ENCODE data around the gene CLIP1. TPM values are rescaled to one million over a fixed set of nuclear protein-coding genes. Genes with fewer than 3 reads are reported as not detected.

The CLIP1 gene
- polyA plus RNA-seq, 3 donors = 6.7 to 50.9 (median 12.9) TPM

- H3K36me3 ChIP-seq (replicated peaks in 1 of 2; ENCODE audit: control insufficient read depth in 1 of 2, insufficient read depth in 2 of 2, low read length in 2 of 2) = peaks cover 63 to 85% of the 10 kb centered on the region in 2 donors
Measured at GRCh38 chr12:122250047-122250446, 172.4 kb downstream of the CLIP1 start.

GRCh38 chr12:122245553-122245952, 176.9 kb downstream of the CLIP1 start:
- Histone ChIP-seq H3K27me3 (ENCODE audit: control insufficient read depth in 2 of 2, insufficient read depth in 2 of 2, low read length in 2 of 2) (no peaks in the 10 kb centered on the region), H3K79me2 (ENCODE audit: insufficient read depth, low read length) (no peaks in the 10 kb centered on the region), H3K4me2 (replicated peaks; ENCODE audit: extremely low read depth, low read length, poor library complexity, severe bottlenecking) (no peak overlapping the region), H3K27ac (ENCODE audit: low read depth in 1 of 2, low read length in 2 of 2) (no peak overlapping the region), H3K9me3 (replicated peaks in 1 of 2; ENCODE audit: control insufficient read depth in 1 of 2, insufficient read depth in 1 of 2, low read length in 2 of 2) (no peaks in the 10 kb centered on the region), H3K9ac (ENCODE audit: insufficient read depth, low read length, poor library complexity, severe bottlenecking) (no peak overlapping the region), H2AFZ (ENCODE audit: insufficient read depth, low read depth, low read length, poor library complexity, severe bottlenecking) (no peak overlapping the region), H3K36me3 (replicated peaks in 1 of 2; ENCODE audit: control insufficient read depth in 1 of 2, insufficient read depth in 2 of 2, low read length in 2 of 2) (peaks cover 62 to 93% of the 10 kb centered on the region in 2 donors), H4K20me1 (ENCODE audit: insufficient read depth, low read length) (peaks cover 4% of the 10 kb centered on the region), H3K4me1 (ENCODE audit: control insufficient read depth in 1 of 2, insufficient read depth in 2 of 2, low read length in 2 of 2) (no peaks in the 10 kb centered on the region), H3K4me3 (replicated peaks in 1 of 3; ENCODE audit: low read depth in 2 of 3, low read length in 3 of 3) (no peak overlapping the region)
- no CpG with 5 or more reads among the region's 1 CpG for WGBS (ENCODE audit: insufficient coverage)
- TF ChIP-seq, protein P1, sequence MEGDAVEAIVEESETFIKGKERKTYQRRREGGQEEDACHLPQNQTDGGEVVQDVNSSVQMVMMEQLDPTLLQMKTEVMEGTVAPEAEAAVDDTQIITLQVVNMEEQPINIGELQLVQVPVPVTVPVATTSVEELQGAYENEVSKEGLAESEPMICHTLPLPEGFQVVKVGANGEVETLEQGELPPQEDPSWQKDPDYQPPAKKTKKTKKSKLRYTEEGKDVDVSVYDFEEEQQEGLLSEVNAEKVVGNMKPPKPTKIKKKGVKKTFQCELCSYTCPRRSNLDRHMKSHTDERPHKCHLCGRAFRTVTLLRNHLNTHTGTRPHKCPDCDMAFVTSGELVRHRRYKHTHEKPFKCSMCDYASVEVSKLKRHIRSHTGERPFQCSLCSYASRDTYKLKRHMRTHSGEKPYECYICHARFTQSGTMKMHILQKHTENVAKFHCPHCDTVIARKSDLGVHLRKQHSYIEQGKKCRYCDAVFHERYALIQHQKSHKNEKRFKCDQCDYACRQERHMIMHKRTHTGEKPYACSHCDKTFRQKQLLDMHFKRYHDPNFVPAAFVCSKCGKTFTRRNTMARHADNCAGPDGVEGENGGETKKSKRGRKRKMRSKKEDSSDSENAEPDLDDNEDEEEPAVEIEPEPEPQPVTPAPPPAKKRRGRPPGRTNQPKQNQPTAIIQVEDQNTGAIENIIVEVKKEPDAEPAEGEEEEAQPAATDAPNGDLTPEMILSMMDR (IDR thresholded peaks at IDR 0.05) = no peak
- H3K27me3 Mint-ChIP-seq (ENCODE audit: low read depth in 3 of 3) = peaks cover 0 to 2% (median 0%) of the 10 kb centered on the region in 3 donors
- peaks cover 66 to 86% of the 10 kb centered on the region in 2 donors for H3K36me3 Mint-ChIP-seq
- no peak overlapping the region for H3K4me3 Mint-ChIP-seq
- DNase-seq = no peak
- no peaks in the 10 kb centered on the region for H3K9me3 Mint-ChIP-seq
- peaks cover 1% of the 10 kb centered on the region for H3K4me1 Mint-ChIP-seq
- H3K27ac Mint-ChIP-seq = peak overlapping the region in 1 of 7 donors; percentile 70
- intact Hi-C loops (cut with micrococcal nuclease) = no loop called here

More at GRCh38 chr12:122250047-122250446, 172.4 kb downstream of the CLIP1 start:
- peaks cover 57 to 78% of the 10 kb centered on the region in 2 donors for H3K36me3 Mint-ChIP-seq
- no peaks in the 10 kb centered on the region for H3K4me1 ChIP-seq (ENCODE audit: control insufficient read depth in 1 of 2, insufficient read depth in 2 of 2, low read length in 2 of 2)
- 97% methylated on average over 4 of the region's 6 CpGs for WGBS (ENCODE audit: insufficient coverage)
- H3K27ac Mint-ChIP-seq = no peak overlapping the region
- H3K27me3 ChIP-seq (ENCODE audit: control insufficient read depth in 2 of 2, insufficient read depth in 2 of 2, low read length in 2 of 2) = no peaks in the 10 kb centered on the region
- TF ChIP-seq, protein P1 (IDR thresholded peaks at IDR 0.05) = no peak
- H3K4me3 Mint-ChIP-seq = no peak overlapping the region
- intact Hi-C loops (cut with micrococcal nuclease) = no loop called here
- H3K4me1 Mint-ChIP-seq = peaks cover 1% of the 10 kb centered on the region
- H3K4me2 ChIP-seq (replicated peaks; ENCODE audit: extremely low read depth, low read length, poor library complexity, severe bottlenecking) = no peak overlapping the region
- H3K4me3 ChIP-seq (replicated peaks in 1 of 3; ENCODE audit: low read depth in 2 of 3, low read length in 3 of 3) = no peak overlapping the region
- no peak overlapping the region for H3K27ac ChIP-seq (ENCODE audit: low read depth in 1 of 2, low read length in 2 of 2)
- H3K9ac ChIP-seq (ENCODE audit: insufficient read depth, low read length, poor library complexity, severe bottlenecking) = no peak overlapping the region
- DNase-seq = no peak
- no peaks in the 10 kb centered on the region for H3K9me3 ChIP-seq (replicated peaks in 1 of 2; ENCODE audit: control insufficient read depth in 1 of 2, insufficient read depth in 1 of 2, low read length in 2 of 2)
- no peak overlapping the region for H2AFZ ChIP-seq (ENCODE audit: insufficient read depth, low read depth, low read length, poor library complexity, severe bottlenecking)
- no peaks in the 10 kb centered on the region for H3K9me3 Mint-ChIP-seq
- peaks cover 13% of the 10 kb centered on the region for H4K20me1 ChIP-seq (ENCODE audit: insufficient read depth, low read length)
- H3K27me3 Mint-ChIP-seq (ENCODE audit: low read depth in 3 of 3) = peaks cover 0 to 2% (median 0%) of the 10 kb centered on the region in 3 donors
- H3K79me2 ChIP-seq (ENCODE audit: insufficient read depth, low read length) = peaks cover 6% of the 10 kb centered on the region
